GM18526 (cell line): ENCODE data around the gene RICTOR.

Experiments used
- POLR2A ChIP-seq: IDR thresholded peaks from 3 replicates; pipeline ENCODE4 v1.6.1; 2011; ENCODE audit not compliant: insufficient read length; ENCODE audit errors: extremely low read depth

RICTOR gene

GRCh38 chr5:38938973-38939372, 135.2 kb downstream of the RICTOR start:
- no peak for TF ChIP-seq POLR2A

- TF ChIP-seq POLR2A = no peak
Observed at GRCh38 chr5:38938424-38938823, 135.8 kb downstream of the RICTOR start.

GRCh38 chr5:38936269-38936668, 137.9 kb downstream of the RICTOR start:
- TF ChIP-seq POLR2A = no peak

GRCh38 chr5:38935437-38935836, 138.8 kb downstream of the RICTOR start:
- no peak for TF ChIP-seq POLR2A

GRCh38 chr5:38932854-38933408, 141.3 kb downstream of the RICTOR start:
- no peak for TF ChIP-seq POLR2A

- TF ChIP-seq POLR2A = no peak
Observed at GRCh38 chr5:38931731-38932130, 142.5 kb downstream of the RICTOR start.

- no peak for TF ChIP-seq POLR2A
Observed at GRCh38 chr5:38929838-38930237, 144.4 kb downstream of the RICTOR start.

GRCh38 chr5:38927470-38927869, 146.7 kb downstream of the RICTOR start:
- TF ChIP-seq POLR2A = no peak

- no peak for TF ChIP-seq POLR2A
Observed at GRCh38 chr5:38926121-38926520, 148.1 kb downstream of the RICTOR start.

GRCh38 chr5:38925154-38925925, 148.9 kb downstream of the RICTOR start:
- TF ChIP-seq POLR2A = no peak

GRCh38 chr5:38923661-38924451, 150.3 kb downstream of the RICTOR start:
- TF ChIP-seq POLR2A = no peak

GRCh38 chr5:38922199-38922598, 152.0 kb downstream of the RICTOR start:
- no peak for TF ChIP-seq POLR2A

GRCh38 chr5:38921174-38921573, 153.0 kb downstream of the RICTOR start:
- TF ChIP-seq POLR2A = no peak

- TF ChIP-seq POLR2A = no peak
Observed at GRCh38 chr5:38916802-38917201, 157.4 kb downstream of the RICTOR start.

GRCh38 chr5:38913714-38914113, 160.5 kb downstream of the RICTOR start:
- no peak for TF ChIP-seq POLR2A

- no peak for TF ChIP-seq POLR2A
Observed at GRCh38 chr5:38911933-38912332, 162.3 kb downstream of the RICTOR start.

- no peak for TF ChIP-seq POLR2A
Observed at GRCh38 chr5:38906503-38906902, 167.7 kb downstream of the RICTOR start.

GRCh38 chr5:38905516-38905915, 168.7 kb downstream of the RICTOR start:
- no peak for TF ChIP-seq POLR2A
